Measurements from ENCODE around the gene MME.

GRCh38 chr3:155110022-155110421 lies 29.9 kb downstream of the MME start:
- TF ChIP-seq, protein P1, sequence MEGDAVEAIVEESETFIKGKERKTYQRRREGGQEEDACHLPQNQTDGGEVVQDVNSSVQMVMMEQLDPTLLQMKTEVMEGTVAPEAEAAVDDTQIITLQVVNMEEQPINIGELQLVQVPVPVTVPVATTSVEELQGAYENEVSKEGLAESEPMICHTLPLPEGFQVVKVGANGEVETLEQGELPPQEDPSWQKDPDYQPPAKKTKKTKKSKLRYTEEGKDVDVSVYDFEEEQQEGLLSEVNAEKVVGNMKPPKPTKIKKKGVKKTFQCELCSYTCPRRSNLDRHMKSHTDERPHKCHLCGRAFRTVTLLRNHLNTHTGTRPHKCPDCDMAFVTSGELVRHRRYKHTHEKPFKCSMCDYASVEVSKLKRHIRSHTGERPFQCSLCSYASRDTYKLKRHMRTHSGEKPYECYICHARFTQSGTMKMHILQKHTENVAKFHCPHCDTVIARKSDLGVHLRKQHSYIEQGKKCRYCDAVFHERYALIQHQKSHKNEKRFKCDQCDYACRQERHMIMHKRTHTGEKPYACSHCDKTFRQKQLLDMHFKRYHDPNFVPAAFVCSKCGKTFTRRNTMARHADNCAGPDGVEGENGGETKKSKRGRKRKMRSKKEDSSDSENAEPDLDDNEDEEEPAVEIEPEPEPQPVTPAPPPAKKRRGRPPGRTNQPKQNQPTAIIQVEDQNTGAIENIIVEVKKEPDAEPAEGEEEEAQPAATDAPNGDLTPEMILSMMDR (conservative IDR thresholded peaks at IDR 0.05; ENCODE audit: low read length): no peak
- TF ChIP-seq EZH2phosphoT487 (IDR thresholded peaks at IDR 0.05; ENCODE audit: borderline replicate concordance, low read depth, low read length): no peak
